ENCODE data around the gene ZNF548.
A peak's percentile ranks its signal among the peaks of the same experiment; 100 is the strongest.

ZNF548 gene

GRCh38 chr19:57403737-57404563, 14.3 kb downstream of the ZNF548 start:
- no peak for DNase-seq

- peak; percentile 35 for DNase-seq
Observed at GRCh38 chr19:57406516-57407123, 17.0 kb downstream of the ZNF548 start.

GRCh38 chr19:57410877-57411671, 21.4 kb downstream of the ZNF548 start, which contains the start of gene ZNF17:
Gene ZNF17 (plus strand): TSS chr19:57411161. CDS start chr19:57413616, 2,455 bp downstream.
- peak; percentile 90 for DNase-seq

DNA sequence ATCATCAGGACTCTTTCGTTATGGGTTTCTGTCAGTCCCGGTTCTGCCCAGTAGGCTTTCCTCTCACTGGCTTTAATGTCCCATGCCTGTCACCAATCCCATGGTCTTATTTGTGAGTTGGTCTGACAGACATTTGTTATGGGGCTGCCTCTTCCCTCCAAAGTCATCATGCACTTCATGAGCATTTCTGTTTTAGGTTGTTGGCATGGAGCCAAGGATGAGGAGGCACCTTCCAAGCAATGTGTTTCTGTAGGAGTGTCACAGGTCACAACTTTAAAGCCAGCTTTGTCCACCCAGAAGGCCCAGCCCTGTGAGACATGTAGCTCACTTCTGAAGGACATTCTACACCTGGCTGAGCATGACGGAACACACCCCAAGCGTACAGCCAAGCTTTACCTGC, 29.8 kb downstream of the ZNF548 start:
- DNase-seq, result no peak

DNA sequence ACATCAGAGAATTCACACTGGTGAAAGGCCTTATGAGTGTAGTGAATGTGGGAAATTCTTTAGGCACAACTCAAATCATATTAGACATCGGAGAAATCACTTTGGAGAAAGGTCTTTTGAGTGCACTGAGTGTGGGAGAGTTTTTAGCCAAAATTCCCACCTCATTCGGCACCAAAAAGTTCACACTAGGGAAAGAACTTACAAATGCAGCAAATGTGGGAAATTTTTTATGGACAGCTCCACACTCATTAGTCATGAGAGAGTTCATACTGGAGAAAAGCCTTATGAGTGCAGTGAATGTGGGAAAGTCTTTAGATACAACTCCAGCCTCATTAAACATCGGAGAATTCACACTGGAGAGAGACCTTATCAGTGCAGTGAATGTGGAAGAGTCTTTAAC, 31.4 kb downstream of the ZNF548 start:
- DNase-seq, result no peak

- DNase-seq, result no peak
Observed at GRCh38 chr19:57434386-57435061, 44.9 kb downstream of the ZNF548 start.

- DNase-seq, result peak; percentile 99
Observed at GRCh38 chr19:57435062-57435978, 45.7 kb downstream of the ZNF548 start, which contains the start of gene ZNF749. Gene ZNF749 (plus strand): TSS chr19:57435325. CDS start chr19:57435579, 254 bp downstream.

- no peak for DNase-seq
Observed at GRCh38 chr19:57436417-57436816, 46.8 kb downstream of the ZNF548 start.

- no peak for DNase-seq
Observed at GRCh38 chr19:57437931-57438330, 48.3 kb downstream of the ZNF548 start.

GRCh38 chr19:57438925-57439324, 49.3 kb downstream of the ZNF548 start:
- no peak for DNase-seq

GRCh38 chr19:57441979-57442752, 52.5 kb downstream of the ZNF548 start:
- no peak for DNase-seq

GRCh38 chr19:57443121-57443696, 53.6 kb downstream of the ZNF548 start:
- no peak for DNase-seq

GRCh38 chr19:57452307-57452706, 62.7 kb downstream of the ZNF548 start:
- no peak for DNase-seq
